DLD1 (cell line): Measurements from ENCODE around the gene ALKAL2.

ENCODE experiments used
- in situ Hi-C: cut with HindIII; loops from 2 replicates; pipeline ENCODE4 v1.10.0; 2017; ENCODE audit warnings: low sequenced_read_pairs

The ALKAL2 gene

DNA sequence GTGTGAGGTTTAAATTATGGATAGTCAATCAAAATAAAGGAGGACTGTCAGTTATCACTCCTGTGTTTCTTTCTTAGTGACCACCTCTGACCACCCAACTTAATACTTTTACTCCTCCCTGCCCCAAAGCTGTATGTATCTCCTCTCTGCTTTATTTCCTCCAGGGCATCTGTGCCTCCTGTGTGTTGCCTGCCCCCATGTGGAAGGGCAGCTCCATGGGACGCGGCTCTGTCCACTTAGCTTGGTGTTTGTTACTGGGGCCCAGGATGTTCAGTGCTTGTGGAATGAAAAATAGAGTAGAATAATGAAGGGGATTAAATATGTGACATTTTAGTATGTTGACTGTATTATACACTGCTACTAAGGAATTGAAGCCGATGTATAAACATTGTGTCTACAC, 13.4 kb downstream of the ALKAL2 start:
- in situ Hi-C loops, result no loop called here

DNA sequence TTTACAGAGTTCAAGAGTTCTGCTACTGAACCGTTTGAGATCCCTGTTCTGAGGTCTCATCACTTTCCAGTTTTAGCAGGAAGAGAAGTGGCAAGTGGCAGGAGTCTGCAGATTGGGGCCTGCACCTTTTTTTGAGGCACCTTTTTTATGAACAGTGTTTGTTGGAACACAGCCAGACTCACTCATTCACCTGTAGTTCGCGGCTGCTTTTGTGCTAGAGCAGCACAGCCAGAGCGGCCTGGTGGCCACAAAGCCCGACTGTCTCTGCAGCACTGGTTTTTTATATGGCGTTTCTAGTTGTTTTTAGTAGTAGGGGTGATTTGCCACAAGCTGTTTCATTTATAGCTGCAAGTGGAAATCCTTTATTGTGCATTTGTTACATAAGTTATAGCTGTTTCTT, 14.6 kb downstream of the ALKAL2 start:
- in situ Hi-C loops, result no loop called here

DNA sequence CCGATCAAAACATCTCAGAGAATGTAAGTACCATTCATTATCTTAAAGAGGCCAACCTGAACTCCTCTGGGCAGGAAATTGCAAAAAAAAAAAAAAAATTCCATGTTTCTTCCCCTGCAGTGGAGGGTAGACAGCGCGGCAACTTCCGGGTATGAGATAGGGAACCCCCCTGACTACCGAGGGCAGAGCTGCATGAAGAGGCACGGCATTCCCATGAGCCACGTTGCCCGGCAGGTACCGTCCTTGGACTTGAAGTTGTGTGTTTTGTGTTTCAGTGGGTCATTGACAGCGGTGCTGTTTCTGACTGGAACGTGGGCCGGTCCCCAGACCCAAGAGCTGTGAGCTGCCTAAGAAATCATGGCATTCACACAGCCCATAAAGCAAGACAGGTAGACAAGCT, 16.0 kb downstream of the ALKAL2 start:
- in situ Hi-C loops, result no loop called here

DNA sequence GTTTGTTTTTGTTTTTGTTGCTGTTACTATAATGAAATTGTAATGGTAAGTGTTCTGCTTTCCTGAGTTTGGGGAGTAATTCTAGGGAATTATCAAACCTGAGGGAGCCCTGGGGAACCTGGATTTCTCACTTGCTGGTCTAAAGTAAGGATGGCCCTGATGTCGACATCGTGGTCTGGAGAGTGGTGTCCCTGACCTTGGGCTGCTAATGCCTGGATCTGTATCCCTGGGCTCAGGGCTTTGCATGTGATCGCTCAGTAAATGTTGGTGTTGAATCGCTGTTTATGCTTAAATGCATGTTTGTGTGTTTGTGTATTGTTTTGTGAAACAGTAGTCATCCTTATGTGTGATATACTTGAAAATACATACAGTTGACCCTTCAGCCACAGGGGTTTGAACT, 17.0 kb downstream of the ALKAL2 start:
- in situ Hi-C loops, result no loop called here

DNA sequence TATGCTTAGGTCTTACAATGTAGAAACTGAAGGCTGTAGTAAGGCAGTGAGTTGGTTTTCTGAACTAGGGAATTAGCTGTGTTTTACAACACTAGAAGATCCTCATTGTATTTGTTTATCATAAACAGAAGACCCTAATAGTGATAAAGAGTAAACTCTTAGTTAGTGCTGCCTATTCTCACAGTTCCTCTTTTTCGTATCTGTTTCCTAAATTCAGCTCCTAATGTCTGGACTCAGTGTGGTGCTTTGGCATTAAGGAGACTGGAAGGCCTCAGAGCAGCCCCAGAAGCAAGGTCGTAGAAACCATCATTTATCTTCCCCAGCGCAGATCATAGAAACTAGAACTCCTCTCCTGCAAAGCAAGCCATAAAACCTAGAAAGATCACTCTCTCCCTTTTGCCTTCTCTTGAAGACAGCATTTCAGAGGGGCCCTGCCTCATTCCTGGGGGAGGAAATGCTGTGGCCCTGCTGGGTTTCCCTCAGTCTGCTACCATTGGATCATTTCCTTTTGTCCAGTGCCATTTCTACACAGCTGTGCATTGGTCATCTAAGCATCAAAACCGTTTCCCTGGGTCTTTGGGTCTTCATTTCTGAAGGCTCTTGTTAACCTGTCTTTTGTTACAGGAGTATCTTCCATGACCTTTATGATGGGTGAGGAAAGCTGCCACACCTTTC, 18.4 kb downstream of the ALKAL2 start:
- in situ Hi-C loops, result no loop called here

DNA sequence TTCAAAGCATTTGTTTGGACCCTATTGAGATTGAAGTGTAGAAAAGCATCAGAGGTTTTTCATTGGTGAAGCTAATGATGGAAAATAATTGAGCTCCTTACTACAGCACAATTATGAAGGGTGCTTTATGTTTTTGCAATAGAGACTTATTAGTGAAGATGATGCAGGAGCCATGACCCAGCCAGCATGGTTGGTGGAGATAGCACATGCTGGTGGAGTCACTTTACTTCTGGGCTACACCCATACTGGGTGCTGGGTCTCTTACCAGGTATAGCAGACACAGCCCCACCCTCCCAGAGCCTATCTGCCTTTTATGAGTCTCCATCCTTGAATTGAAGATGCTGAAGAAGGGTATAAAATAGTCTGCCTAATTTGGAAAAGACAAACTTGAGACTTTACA, 19.6 kb downstream of the ALKAL2 start:
- in situ Hi-C loops, result no loop called here

DNA sequence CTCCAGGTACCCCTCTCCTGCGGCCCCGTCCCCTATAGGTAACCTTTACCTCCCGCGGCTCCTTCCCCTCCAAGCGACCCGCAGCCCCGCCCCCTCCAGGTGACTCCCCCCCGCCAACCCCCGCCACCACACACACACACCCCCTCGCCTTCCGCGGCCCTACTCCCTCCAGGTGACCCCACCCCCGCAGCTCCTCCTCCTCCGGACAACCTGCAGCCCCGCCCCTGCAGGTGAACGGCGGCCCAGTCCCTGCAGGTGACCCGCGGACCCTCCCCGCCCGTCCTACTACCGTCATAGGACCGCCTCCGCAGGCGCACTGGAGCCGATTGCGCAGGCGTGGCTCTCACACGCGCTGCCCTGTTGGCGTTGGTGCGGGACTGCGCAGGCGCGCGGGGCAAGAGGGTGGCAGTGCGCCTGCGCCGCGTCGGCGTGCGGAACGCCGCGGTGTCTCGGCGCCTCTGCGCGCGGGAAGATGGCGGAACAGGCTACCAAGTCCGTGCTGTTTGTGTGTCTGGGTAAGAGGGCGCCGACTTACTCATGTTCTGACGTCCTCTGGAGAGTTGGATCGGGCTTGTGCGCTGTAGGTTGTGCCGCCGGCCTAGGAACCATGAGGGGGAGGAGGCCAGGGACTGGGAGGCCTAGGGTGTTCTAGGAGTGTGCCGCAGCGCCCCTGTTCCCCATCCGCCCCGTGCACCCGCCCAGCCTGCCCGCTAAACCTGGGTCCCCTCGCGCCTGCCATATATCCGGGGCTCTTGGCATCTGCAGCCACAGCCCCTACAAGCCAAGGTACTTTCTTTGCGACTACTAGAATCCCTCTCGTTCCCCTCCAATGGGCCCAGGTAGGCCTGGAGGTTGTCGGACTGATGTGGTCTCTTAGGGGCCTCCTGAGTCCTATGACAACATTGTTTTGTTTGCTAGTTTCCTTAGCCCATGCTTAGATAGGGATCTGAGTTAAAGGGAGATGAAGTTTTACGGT, 23.1 kb downstream of the ALKAL2 start, which contains the start of gene ACP1:
TSS of gene ACP1 (plus strand) at position 455 of the 976 bp plus-strand sequence. CDS start at position 473, 18 bp downstream.
- in situ Hi-C loops, result no loop called here

DNA sequence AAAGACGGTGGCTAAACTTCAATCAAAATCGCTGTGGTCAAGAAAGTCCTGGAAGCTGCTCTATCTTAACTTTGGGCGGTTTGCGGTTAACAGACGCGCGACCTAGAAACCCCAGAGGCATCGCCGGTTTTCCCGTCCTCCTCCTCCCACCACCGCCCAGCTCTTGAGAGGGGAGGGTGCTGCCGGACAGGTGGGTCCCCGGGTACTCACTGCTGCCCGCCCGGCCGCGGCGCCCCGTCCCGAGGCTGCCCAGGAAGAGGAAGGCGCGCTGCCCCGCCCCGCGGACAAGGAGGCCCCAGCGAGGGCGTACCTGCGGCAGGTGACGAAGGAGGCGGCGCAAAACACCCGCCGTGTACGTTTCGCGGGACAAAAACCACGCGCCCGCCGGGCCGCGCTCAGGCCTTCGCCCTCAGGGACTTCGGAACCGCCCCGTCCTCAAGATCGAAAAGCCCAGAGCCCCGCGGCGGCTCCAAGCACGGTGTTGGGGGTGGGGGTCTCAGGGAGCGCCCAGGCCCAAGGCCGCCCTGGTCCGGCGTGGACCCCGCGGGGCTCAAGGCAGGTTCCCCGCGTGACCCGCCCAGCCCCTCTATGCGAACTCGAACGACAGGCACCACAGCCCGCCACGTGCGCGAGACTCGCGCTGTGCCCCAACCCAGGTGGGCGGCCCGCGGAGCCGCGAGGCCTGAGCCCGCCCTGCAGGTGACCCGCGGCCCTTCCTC, 24.0 kb downstream of the ALKAL2 start, which contains the start of gene SH3YL1:
TSS of gene SH3YL1 (minus strand) at position 259 of the 719 bp plus-strand sequence. CDS start at position 211, 48 bp downstream.
- in situ Hi-C loops, result no loop called here

DNA sequence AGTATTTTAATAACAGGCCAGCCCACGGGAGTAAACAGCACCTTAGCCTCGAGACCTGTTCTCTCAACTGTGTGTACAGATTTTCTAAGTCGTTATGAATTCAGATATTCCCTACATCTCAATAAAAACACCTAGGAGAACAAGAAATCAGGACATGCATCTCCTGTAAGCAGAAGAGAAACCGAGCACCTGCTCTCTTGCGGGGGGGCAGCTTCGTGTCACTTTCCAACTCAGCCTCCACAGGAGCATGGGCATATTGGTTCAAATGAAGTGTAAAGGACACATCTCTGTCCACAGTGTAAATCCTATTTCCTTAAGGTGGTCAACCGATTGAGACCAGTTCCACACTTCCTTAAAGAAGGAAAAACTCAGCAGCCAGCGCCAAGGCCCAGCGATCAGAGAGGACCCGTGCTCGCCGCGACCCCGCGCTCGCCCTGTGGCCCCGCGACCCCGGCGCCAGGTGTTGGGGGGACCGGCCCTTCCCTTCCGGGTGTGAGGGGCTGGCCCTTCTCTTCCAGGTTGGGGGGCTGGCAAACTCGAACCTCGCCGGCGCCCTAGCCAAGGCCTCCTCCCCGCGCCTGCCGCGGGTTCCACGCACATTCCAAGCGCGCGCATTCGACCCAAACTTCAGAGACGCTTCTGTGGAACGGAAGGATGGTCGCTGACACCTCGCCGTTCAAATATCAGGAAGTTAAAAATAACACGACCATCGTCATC, 24.7 kb downstream of the ALKAL2 start:
- in situ Hi-C loops, result no loop called here

DNA sequence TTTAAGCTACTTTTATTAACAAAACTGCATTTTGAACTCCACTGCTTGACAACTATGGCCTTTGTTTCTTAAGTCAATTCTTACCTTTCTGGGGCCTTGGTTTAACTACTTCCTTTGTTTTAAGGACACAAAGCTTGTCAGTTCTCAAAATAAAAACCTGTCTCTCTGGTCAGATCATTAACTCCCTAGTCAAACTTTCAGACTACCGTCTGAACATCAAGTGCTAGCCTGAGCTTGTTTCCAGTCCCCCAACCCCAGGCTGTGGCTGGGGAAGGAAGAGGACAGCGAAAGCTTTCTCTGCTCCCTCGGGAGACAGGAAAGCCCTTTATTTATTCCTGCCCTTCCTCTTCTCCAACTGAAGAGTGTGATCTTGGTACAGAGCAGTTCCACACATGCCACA, 25.8 kb downstream of the ALKAL2 start:
- in situ Hi-C loops, result no loop called here

DNA sequence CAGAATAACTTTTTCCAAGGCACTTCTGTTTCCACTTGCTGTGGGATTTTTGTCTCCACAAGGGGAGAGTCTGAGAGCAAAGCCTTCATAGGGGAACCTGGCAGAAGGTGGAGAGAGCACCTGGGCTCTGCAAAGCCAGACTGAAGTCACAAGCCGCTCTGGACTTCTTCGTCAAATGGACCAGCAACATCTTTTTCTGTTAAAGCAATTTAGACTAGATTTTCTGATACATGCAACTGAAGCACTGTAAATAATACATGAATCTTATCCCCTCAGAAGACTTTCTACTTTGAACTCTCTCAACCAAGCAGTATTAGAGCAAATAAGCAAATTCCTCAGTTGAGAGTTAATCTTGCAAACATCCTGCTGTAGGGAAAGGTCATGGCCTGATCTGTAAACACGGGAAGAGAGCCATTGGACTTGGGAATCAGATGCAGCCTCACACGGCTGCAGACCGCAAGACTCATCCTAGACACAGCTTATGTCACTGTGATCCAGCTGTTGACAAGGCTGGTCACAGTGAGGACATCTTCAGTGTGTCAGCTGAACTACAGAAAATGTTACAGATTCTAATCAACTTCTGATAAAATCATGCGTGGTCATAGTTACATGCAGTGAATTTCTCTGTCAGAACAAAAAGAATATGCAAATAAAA, 27.3 kb downstream of the ALKAL2 start:
- in situ Hi-C loops, result no loop called here

DNA sequence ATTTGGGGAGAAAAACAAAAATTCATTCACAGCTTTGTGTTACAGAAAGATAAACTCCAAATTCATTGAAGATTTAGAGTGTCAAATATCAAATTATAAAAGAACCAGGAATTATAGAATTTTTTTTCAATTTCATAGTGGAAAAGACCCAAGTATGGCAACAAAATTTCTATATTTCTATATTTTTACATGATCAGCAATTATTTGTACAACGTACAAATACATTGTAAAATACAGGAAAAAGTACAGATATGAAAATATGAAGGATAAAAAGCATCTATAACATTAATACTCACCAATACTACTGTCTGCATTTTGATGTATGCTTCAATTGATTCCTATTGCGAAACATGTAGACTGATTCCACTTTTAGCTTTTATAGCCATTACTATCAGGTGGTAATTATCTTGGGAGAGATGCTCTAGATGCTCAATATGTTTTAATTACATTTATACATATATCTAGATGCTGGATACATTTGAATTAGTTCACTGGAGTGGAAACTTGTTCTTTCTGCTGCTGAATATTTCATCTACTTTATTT, 28.0 kb downstream of the ALKAL2 start:
- in situ Hi-C loops, result no loop called here

DNA sequence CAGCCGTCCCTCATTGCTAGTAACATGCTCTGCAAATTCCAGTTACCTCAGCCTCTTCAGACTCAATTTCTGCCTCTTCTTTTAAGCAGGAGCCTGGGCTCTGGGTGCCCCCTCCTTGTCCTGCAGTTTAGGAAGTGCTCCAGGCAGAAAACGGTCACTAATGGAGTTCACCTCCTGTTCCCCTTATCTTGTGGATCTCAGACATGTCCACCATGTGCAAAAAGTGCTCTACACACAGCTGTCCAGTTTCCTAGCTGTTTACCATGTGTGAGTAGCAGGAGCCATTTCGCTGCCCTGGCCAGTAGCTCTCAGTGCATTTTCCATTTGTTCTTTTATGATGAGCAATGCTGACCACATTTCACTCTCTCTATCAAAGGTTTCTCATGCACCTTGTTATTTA, 29.0 kb downstream of the ALKAL2 start:
- in situ Hi-C loops, result no loop called here

DNA sequence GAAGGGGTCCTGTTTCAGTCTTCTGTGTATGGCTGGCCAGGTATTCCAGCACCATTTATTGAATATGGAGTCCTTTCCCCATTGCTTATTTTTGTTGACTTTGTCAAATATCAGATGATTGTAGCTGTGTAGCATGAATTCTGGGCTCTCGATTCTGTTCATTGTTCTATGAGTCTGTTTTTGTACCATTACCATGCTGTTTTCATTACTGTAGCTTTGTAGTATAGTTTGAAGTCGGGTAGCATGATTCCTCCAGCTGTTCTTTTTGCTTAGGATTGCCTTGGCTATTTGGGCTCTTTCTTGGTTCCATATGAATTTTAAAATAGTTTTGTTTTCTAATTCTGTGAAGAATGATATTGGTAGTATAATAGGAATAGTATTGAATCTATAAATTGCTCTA, 30.0 kb downstream of the ALKAL2 start:
- in situ Hi-C loops, result no loop called here

DNA sequence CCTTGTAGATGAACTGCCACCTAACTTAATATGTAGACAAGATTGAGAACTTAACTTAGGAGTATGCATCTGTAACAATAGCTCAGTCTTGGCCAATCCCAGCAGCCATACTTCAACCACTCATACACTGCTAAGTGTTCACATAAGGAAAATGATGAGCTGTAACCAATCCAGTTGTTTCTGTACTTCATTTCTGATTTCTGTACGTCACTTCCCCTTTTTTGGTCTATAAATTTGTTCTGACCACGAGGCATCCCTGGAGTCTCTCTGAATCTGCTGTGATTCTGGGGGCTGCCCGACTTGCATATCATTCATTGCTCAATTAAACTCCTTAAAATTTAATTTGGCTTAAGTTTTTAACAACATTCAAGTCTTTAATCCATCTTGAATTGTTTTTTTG, 30.5 kb downstream of the ALKAL2 start:
- in situ Hi-C loops, result no loop called here

DNA sequence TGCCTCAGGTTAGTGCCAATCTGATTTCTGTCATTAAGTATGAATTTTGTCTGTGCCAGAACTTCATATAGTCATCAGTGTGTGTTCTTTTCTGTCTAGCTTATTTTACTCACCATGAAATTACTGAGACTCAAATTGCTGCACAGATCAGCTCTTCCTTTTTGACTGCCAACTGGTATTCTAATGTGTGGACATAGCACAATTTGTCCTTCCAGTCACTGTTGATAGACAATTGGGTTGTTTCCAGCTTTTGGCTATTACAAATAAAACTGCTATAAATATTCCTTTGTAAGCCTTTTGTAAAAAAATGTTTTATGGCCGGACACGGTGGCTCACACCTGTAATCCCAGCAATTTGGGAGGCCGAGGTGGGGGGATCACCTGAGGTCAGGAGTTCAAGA, 31.8 kb downstream of the ALKAL2 start:
- in situ Hi-C loops, result no loop called here

DNA sequence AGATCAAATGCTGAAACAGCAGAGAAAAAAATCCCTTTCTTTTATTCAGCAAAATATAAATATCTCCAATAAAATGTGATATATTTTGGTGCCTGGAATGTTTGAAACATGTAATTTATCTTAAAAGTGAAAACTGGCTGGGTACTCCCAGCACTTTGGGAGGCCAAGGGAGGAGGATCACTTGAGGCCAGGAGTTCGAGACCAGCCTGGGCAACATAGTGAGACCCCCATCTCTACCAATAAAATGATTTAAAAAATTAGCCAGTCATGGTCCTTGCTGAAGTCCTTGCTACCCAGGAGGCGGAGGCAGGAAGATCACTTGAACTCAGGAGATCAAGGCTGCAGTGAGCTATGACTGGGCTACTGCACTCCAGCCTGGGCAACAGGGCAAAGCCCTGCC, 32.7 kb downstream of the ALKAL2 start:
- in situ Hi-C loops, result no loop called here

DNA sequence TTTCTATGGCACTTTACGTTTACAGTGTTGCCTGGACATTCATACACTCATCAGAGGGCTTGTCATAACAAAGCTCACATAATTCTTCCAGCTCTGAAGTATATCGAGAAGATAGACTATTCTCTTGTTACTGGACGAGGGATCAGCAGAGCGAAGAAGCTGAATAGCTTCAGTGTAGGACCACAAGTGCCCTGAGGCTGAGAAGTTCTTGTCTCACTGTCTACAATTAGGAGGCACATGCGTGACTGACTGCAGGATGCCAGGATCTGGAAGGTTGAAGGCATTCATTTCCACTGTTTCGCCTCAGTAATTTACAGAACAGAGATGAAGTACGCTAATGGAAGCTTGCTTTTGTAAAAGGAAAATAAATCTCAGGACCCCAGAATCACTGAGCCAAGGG, 33.6 kb downstream of the ALKAL2 start:
- in situ Hi-C loops, result no loop called here

DNA sequence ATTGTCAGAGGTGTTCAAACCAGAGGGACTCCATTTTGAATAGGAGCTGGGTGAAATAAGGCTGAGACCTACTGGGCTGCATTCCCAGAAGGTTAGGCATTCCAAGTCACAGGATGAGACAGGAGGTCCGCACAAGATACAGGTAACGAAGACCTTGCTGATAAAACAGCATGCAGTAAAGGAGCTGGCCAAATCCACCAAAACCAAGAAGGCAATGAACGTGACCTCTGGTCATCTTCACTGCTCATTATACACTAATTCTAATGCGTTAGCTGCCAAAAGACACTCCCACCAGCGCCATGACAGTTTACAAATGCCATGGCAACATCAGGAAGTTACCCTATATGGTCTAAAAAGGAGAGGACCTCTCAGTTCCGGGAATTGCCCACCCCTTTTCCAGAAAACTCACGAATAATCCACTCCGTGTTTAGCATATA, 34.7 kb downstream of the ALKAL2 start:
- in situ Hi-C loops, result no loop called here
